T-helper 17 cell (primary cell): Measurements from ENCODE around the gene LMAN2L. TPM values are rescaled to one million over a fixed set of nuclear protein-coding genes. Genes with fewer than 3 reads are reported as not detected.

Experiments
- ATAC-seq: fragments of 150-1000 bp; cut with Tn5 transposase; 2 replicates; pipeline ENCODE4 v1.10.0; 2021; ENCODE audit warnings: mild to moderate bottlenecking, moderate library complexity
- DNase-seq, 3 donors: peaks; one replicate each; pipeline versions ENCODE4 v3.0.0 to v3.0.0-alpha.2; 2020 to 2021
- H3K9me3 ChIP-seq: one replicate; pipeline ENCODE4 v1.7.0; 2013; ENCODE audit warnings: low read length, mild to moderate bottlenecking; ENCODE audit not compliant: control insufficient read depth, poor library complexity, severe bottlenecking
- H3K27ac Mint-ChIP-seq: one replicate; pipeline ENCODE4 v1.8.0; 2022; ENCODE audit warnings: mild to moderate bottlenecking, moderate library complexity, mixed read lengths
- H3K27me3 Mint-ChIP-seq: one replicate; pipeline ENCODE4 v1.8.0; 2022; ENCODE audit warnings: mixed read lengths
- H3K36me3 Mint-ChIP-seq: one replicate; pipeline ENCODE4 v1.8.0; 2022; ENCODE audit warnings: low read depth, mixed read lengths
- H3K4me1 Mint-ChIP-seq: one replicate; pipeline ENCODE4 v1.8.0; 2022; ENCODE audit warnings: mild to moderate bottlenecking, mixed read lengths
- H3K4me3 Mint-ChIP-seq: one replicate; pipeline ENCODE4 v1.8.0; 2022; ENCODE audit warnings: mild to moderate bottlenecking, moderate library complexity, mixed read lengths
- total RNA-seq, 4 donors: library from RNA in 2 of 4; stranded (reverse) in 2 of 4; gene quantifications; one replicate each; pipeline ENCODE4 v1.2.3 and lab custom pipeline; 2022 to 2026

LMAN2L gene
- total RNA-seq, 2 donors from 2014 or later, result 3.6 to 7.1 TPM

- ATAC-seq, result no peak
- Mint-ChIP-seq H3K27me3 (no peaks in the 10 kb centered on the region), H3K4me1 (peaks cover 40% of the 10 kb centered on the region), H3K27ac (peak overlapping the region; percentile 41), H3K36me3 (no peaks in the 10 kb centered on the region), H3K4me3 (no peak overlapping the region)
- H3K9me3 ChIP-seq, result no peaks in the 10 kb centered on the region
- no peak for DNase-seq
Measured at GRCh38 chr2:96767135-96767871, 27.4 kb upstream of the LMAN2L start.

- no peak overlapping the region for H3K27ac Mint-ChIP-seq
- no peaks in the 10 kb centered on the region for H3K36me3 Mint-ChIP-seq
- H3K9me3 ChIP-seq, result no peaks in the 10 kb centered on the region
- no peak for DNase-seq
- no peaks in the 10 kb centered on the region for H3K27me3 Mint-ChIP-seq
- H3K4me1 Mint-ChIP-seq, result peaks cover 48% of the 10 kb centered on the region
- H3K4me3 Mint-ChIP-seq, result peak overlapping the region; percentile 58
- ATAC-seq, result no peak
Measured at GRCh38 chr2:96764253-96764637, 24.4 kb upstream of the LMAN2L start.

DNA sequence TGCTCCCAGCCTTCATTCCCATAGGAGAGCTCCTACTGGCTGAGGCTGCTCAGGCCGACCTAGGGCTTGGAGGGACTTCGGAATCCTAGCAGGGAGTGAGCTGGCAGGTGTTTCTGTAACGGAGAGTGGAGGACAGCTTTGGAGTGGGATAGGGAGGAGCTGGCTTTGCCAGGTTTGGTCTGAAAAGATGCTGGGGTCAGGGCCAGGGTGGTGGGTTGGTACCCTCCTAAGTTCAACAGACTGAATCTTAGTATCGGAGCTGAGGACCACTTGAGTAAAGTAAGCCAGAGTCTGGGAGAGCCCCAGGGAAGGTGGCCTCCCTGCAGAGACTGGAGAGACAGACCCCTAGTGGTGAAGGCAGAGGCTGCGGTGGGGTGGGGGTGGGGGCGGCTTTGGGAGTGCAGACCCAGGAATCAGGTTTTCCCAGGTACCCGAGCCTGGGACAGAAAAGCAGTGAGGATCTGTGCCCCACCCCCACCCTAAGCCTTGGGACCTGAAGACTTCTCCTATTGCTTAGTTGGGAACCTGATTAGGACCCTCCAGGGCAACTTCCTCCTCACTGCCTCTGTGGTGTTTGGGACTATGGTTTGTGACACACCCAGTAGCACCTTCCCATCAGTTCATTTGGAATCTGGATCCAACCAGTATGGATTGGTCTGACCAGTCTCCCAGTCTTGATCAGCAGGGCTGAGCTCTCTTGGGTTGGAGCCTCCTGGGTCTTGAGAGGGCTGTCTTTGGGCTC lies 23.8 kb upstream of the LMAN2L start:
- Mint-ChIP-seq H3K36me3 (no peaks in the 10 kb centered on the region), H3K4me3 (peak overlapping the region; percentile 96), H3K27me3 (no peaks in the 10 kb centered on the region), H3K27ac (peak overlapping the region; percentile 54), H3K4me1 (peaks cover 51% of the 10 kb centered on the region)
- no peaks in the 10 kb centered on the region for H3K9me3 ChIP-seq
- DNase-seq (no peak), ATAC-seq (no peak)

- H3K4me3 Mint-ChIP-seq, result peak overlapping the region; percentile 96
- H3K9me3 ChIP-seq, result no peaks in the 10 kb centered on the region
- peaks cover 44% of the 10 kb centered on the region for H3K4me1 Mint-ChIP-seq
- ATAC-seq, result no peak
- no peaks in the 10 kb centered on the region for H3K36me3 Mint-ChIP-seq
- H3K27ac Mint-ChIP-seq, result peak overlapping the region; percentile 94
- DNase-seq, result no peak
- H3K27me3 Mint-ChIP-seq, result no peaks in the 10 kb centered on the region
Measured at GRCh38 chr2:96762529-96763311, 22.9 kb upstream of the LMAN2L start.

GRCh38 chr2:96760986-96761832 lies 21.3 kb upstream of the LMAN2L start:
- ATAC-seq (peak; percentile 85), DNase-seq (peak in 2 of 3 donors; percentile 14 to 76)
- peaks cover 34% of the 10 kb centered on the region for H3K4me1 Mint-ChIP-seq
- H3K27ac Mint-ChIP-seq, result peak overlapping the region; percentile 94
- H3K36me3 Mint-ChIP-seq, result no peaks in the 10 kb centered on the region
- no peaks in the 10 kb centered on the region for H3K9me3 ChIP-seq
- H3K4me3 Mint-ChIP-seq, result peak overlapping the region; percentile 96
- no peaks in the 10 kb centered on the region for H3K27me3 Mint-ChIP-seq

DNA sequence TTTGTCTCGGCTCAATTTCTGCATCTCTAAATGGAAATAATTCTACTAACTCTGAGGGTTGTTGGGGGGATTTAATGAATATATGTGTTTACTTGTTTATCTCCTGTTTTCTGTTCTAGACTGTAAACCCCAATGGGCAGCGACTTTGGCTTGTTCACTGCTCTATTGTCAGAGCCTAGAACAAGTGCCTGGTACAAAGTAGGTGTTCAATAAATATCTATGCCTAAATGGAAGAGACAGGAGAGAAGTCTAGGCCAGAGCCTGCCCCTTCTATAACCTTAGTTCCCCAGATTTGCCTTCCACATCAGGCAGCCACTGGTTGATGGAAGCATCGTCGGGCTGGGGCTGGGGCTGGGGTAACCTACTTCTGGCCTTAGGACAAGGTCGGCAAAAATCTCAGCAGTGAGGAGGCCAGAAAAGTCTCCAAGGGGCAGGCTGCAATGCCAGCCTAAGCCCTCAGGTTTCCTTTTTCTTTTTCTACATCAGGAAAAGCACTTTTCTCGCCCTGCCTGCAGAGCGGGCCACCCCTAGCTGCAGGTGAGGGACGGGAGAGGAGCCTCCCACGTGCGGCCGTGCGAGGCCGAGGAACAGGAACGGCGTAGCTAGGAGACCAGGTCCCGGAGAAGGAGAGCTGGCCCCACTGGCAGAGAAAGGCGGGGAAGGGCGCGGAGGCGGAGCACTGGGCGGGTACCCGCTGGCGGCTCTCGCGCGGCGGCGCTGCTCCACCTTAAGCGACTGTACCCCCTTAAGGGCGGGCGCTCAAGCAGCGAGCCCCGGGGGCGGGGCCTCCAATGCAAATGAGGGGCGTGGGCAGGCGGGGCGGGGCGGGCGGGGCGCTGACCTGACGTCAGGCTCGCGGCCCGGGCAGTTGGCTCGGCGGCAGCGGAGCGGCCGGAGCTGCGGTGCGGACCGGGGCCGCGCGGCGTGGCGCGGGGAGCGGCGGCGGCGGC lies 20.4 kb upstream of the LMAN2L start, which contains the start of gene CNNM4:
Gene CNNM4 (plus strand): TSS at position 867 of the 950 bp plus-strand sequence. CDS start 98 bp downstream, outside the sequence.
- Mint-ChIP-seq H3K4me1 (peaks cover 33% of the 10 kb centered on the region), H3K4me3 (peak within 1 kb of the TSS; percentile 96), H3K36me3 (no peaks in the 10 kb centered on the region), H3K27me3 (no peaks in the 10 kb centered on the region), H3K27ac (peak within 1 kb of the TSS; percentile 94)
- H3K9me3 ChIP-seq, result no peaks in the 10 kb centered on the region
- DNase-seq, result peak; percentile 81 to 92 (median 92)
- ATAC-seq, result peak; percentile 96

DNA sequence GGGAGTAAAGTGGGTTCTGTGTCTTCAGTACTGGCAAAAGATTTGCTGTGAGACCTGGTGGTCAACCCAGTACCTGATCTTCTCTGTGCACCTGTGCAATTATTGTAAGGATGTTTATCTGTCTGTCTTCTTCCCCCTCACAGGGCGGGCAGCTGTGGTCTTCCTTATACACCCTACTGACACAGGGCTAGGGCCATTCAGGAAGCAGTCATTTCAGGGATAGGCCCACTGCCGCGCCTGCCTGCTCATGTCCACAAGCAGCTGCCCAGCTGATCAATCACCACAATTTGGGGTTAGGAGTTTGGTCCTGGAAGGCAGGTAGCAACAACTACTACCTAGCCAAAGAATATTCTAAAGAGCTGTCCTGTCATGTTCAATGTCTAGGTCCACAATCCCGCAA lies 19.7 kb upstream of the LMAN2L start:
- ATAC-seq, result no peak
- DNase-seq, result no peak
- no peaks in the 10 kb centered on the region for H3K27me3 Mint-ChIP-seq
- peak overlapping the region; percentile 94 for H3K27ac Mint-ChIP-seq
- H3K4me1 Mint-ChIP-seq, result peaks cover 32% of the 10 kb centered on the region
- H3K36me3 Mint-ChIP-seq, result no peaks in the 10 kb centered on the region
- peak overlapping the region; percentile 96 for H3K4me3 Mint-ChIP-seq
- H3K9me3 ChIP-seq, result no peaks in the 10 kb centered on the region

GRCh38 chr2:96758987-96759386 lies 19.1 kb upstream of the LMAN2L start:
- Mint-ChIP-seq H3K36me3 (no peaks in the 10 kb centered on the region), H3K27ac (peak overlapping the region; percentile 94)

DNA sequence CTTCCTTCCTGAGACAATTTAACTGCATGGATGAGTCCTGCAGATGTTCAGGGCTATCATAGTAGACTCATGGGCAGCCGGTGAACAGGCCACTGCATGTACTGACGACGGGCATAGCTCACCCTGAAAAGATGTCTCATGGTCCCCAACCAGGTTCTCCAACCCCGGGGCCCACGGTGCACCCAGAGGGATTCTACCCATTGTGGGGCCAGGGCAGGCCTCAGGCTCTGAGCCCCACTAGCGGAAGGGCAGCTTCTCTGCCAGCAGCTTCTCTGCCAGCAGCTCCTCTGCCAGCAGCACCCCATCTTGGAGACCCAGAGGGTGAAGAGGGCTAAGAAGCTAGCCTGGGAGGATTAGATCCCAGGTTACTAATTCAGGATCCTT lies 17.6 kb upstream of the LMAN2L start:
- ATAC-seq (no peak), DNase-seq (no peak)
- Mint-ChIP-seq H3K27me3 (no peaks in the 10 kb centered on the region), H3K36me3 (no peaks in the 10 kb centered on the region), H3K4me3 (no peak overlapping the region), H3K27ac (no peak overlapping the region), H3K4me1 (peaks cover 20% of the 10 kb centered on the region)
- no peaks in the 10 kb centered on the region for H3K9me3 ChIP-seq

More at GRCh38 chr2:96758987-96759386, 19.1 kb upstream of the LMAN2L start:
- H3K4me3 Mint-ChIP-seq, result no peak overlapping the region
- peaks cover 29% of the 10 kb centered on the region for H3K4me1 Mint-ChIP-seq
- no peaks in the 10 kb centered on the region for H3K9me3 ChIP-seq
- DNase-seq (no peak), ATAC-seq (no peak)
- no peaks in the 10 kb centered on the region for H3K27me3 Mint-ChIP-seq

GRCh38 chr2:96756788-96757476 lies 17.1 kb upstream of the LMAN2L start:
- DNase-seq (no peak), ATAC-seq (no peak)
- H3K4me1 Mint-ChIP-seq, result peaks cover 16% of the 10 kb centered on the region
- H3K36me3 Mint-ChIP-seq, result no peaks in the 10 kb centered on the region
- H3K9me3 ChIP-seq, result no peaks in the 10 kb centered on the region
- no peak overlapping the region for H3K27ac Mint-ChIP-seq
- no peaks in the 10 kb centered on the region for H3K27me3 Mint-ChIP-seq
- no peak overlapping the region for H3K4me3 Mint-ChIP-seq

DNA sequence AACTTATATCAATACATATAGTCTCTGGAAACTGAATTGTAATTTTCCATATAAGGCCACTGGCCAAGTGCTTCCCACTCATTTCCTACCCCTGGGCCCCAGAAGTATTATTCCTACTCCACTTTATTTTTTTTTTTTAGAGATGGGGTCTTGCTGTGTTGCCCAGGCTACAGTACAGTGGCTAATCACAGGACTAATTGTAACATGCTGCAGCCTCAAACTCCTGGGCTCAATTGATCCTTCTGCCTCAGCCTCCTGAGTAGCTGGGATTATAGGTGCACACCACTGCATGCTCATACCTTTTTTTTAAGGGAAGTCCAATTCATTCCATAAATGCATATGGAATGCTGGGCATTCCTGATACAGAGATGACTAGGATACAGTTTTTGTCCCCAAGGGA lies 14.5 kb upstream of the LMAN2L start:
- H3K4me3 Mint-ChIP-seq, result no peak overlapping the region
- no peak for ATAC-seq
- no peaks in the 10 kb centered on the region for H3K36me3 Mint-ChIP-seq
- H3K27me3 Mint-ChIP-seq, result no peaks in the 10 kb centered on the region
- DNase-seq, result no peak
- no peaks in the 10 kb centered on the region for H3K9me3 ChIP-seq
- no peak overlapping the region for H3K27ac Mint-ChIP-seq
- peaks cover 4% of the 10 kb centered on the region for H3K4me1 Mint-ChIP-seq
